ENCODE data around the gene DTNB. TPM values are rescaled to one million over a fixed set of nuclear protein-coding genes. Genes with fewer than 3 reads are reported as not detected.
"Not testable (repeated sequence)": the region's sequence is repeated elsewhere in the genome, so short reads cannot be mapped to it uniquely, and the experiment has no call there.

The DTNB gene
- total and polyA plus RNA-seq, 4 experiments from 2014 or later: 18.0 to 45.3 (median 33.2) TPM

- Mint-ChIP-seq H3K27me3 (no peaks in the 10 kb centered on the region), H3K4me1 (peaks cover 0 to 3% (median 1%) of the 10 kb centered on the region in 4 donors), H3K4me3 (no peak overlapping the region), H3K36me3 (peaks cover 40 to 63% of the 10 kb centered on the region in 2 donors), H3K9me3 (peaks cover 0 to 3% (median 0%) of the 10 kb centered on the region in 8 donors), H3K27ac (no peak overlapping the region)
- ChIA-PET POLR2A (ENCODE audit: partially characterized antibody) (no interaction called here), CTCF (ENCODE audit: partially characterized antibody) (interaction anchor here (0.7 kb wide), 1 partner anchor 56 kb away, joined by 3 read pairs; no protein-coding TSS in a partner anchor)
- intact Hi-C loops (cut with micrococcal nuclease): no loop called here
- Histone ChIP-seq H3K4me1 (ENCODE audit: insufficient read depth, low read length) (no peaks in the 10 kb centered on the region), H3K9me3 (ENCODE audit: control insufficient read depth in 1 of 2, low read length in 2 of 2) (no peaks in the 10 kb centered on the region), H3K27ac (ENCODE audit: low read depth, low read length) (no peak overlapping the region), H3K27me3 (ENCODE audit: insufficient read depth, low read length) (no peaks in the 10 kb centered on the region), H3K36me3 (ENCODE audit: insufficient read depth, low read length) (peaks cover 7% of the 10 kb centered on the region), H3K4me3 (ENCODE audit: low read length in 2 of 2) (no peak overlapping the region)
- no peak for DNase-seq
Measured at GRCh38 chr2:25417715-25418369, 255.5 kb downstream of the DTNB start.

GRCh38 chr2:25416674-25417073 lies 256.7 kb downstream of the DTNB start:
- peak overlapping the region in 1 of 7 donors; percentile 23 for H3K27ac Mint-ChIP-seq
- no peak for DNase-seq
- H3K4me3 Mint-ChIP-seq: no peak overlapping the region
- H3K36me3 Mint-ChIP-seq: peaks cover 37 to 57% of the 10 kb centered on the region in 2 donors
- peaks cover 7% of the 10 kb centered on the region for H3K36me3 ChIP-seq (ENCODE audit: insufficient read depth, low read length)
- H3K27ac ChIP-seq (ENCODE audit: low read depth, low read length): no peak overlapping the region
- no peak overlapping the region for H3K4me3 ChIP-seq (ENCODE audit: low read length in 2 of 2)
- peaks cover 0 to 3% (median 1%) of the 10 kb centered on the region in 4 donors for H3K4me1 Mint-ChIP-seq
- CTCF ChIA-PET (ENCODE audit: partially characterized antibody): interaction anchor here (1.1 kb wide), 1 partner anchor 40 kb away, joined by 3 read pairs; no protein-coding TSS in a partner anchor
- H3K9me3 ChIP-seq (ENCODE audit: control insufficient read depth in 1 of 2, low read length in 2 of 2): no peaks in the 10 kb centered on the region
- no peaks in the 10 kb centered on the region for H3K27me3 Mint-ChIP-seq
- H3K4me1 ChIP-seq (ENCODE audit: insufficient read depth, low read length): no peaks in the 10 kb centered on the region
- intact Hi-C loops (cut with micrococcal nuclease): no loop called here
- H3K9me3 Mint-ChIP-seq: peaks cover 0 to 3% (median 0%) of the 10 kb centered on the region in 8 donors
- H3K27me3 ChIP-seq (ENCODE audit: insufficient read depth, low read length): no peaks in the 10 kb centered on the region
- POLR2A ChIA-PET (ENCODE audit: partially characterized antibody): no interaction called here

- Histone ChIP-seq H3K36me3 (ENCODE audit: insufficient read depth, low read length) (peaks cover 4% of the 10 kb centered on the region), H3K27ac (ENCODE audit: low read depth, low read length) (no peak overlapping the region), H3K27me3 (ENCODE audit: insufficient read depth, low read length) (no peaks in the 10 kb centered on the region), H3K4me1 (ENCODE audit: insufficient read depth, low read length) (no peaks in the 10 kb centered on the region), H3K9me3 (ENCODE audit: control insufficient read depth in 1 of 2, low read length in 2 of 2) (no peaks in the 10 kb centered on the region), H3K4me3 (ENCODE audit: low read length in 2 of 2) (no peak overlapping the region)
- no peak overlapping the region for H3K4me3 Mint-ChIP-seq
- peaks cover 21 to 43% of the 10 kb centered on the region in 2 donors for H3K36me3 Mint-ChIP-seq
- no peak for DNase-seq
- peaks cover 0 to 3% (median 1%) of the 10 kb centered on the region in 4 donors for H3K4me1 Mint-ChIP-seq
- intact Hi-C loops (cut with micrococcal nuclease): no loop called here
- H3K27ac Mint-ChIP-seq: no peak overlapping the region
- no peaks in the 10 kb centered on the region for H3K27me3 Mint-ChIP-seq
- ChIA-PET CTCF (ENCODE audit: partially characterized antibody) (no interaction called here), POLR2A (ENCODE audit: partially characterized antibody) (no interaction called here)
- peaks cover 0 to 3% (median 0%) of the 10 kb centered on the region in 8 donors for H3K9me3 Mint-ChIP-seq
Measured at GRCh38 chr2:25414781-25415180, 258.6 kb downstream of the DTNB start.

GRCh38 chr2:25413409-25413808 lies 260.0 kb downstream of the DTNB start:
- H3K27me3 Mint-ChIP-seq; DNase-seq; H3K4me1 ChIP-seq (ENCODE audit: insufficient read depth, low read length); H3K9me3 ChIP-seq (ENCODE audit: control insufficient read depth in 1 of 2, low read length in 2 of 2); H3K4me1 Mint-ChIP-seq; POLR2A ChIA-PET (ENCODE audit: partially characterized antibody); H3K36me3 ChIP-seq (ENCODE audit: insufficient read depth, low read length); H3K4me3 Mint-ChIP-seq; H3K27ac ChIP-seq (ENCODE audit: low read depth, low read length); H3K27ac Mint-ChIP-seq; intact Hi-C loops (cut with micrococcal nuclease); H3K9me3 Mint-ChIP-seq; H3K4me3 ChIP-seq (ENCODE audit: low read length in 2 of 2); CTCF ChIA-PET (ENCODE audit: partially characterized antibody); H3K27me3 ChIP-seq (ENCODE audit: insufficient read depth, low read length): not testable (repeated sequence)
- H3K36me3 Mint-ChIP-seq: peaks cover 10 to 31% of the 10 kb centered on the region in 2 donors

GRCh38 chr2:25411753-25412152 lies 261.6 kb downstream of the DTNB start:
- H3K9me3 Mint-ChIP-seq: peaks cover 0 to 3% (median 0%) of the 10 kb centered on the region in 8 donors
- H3K27me3 Mint-ChIP-seq: no peaks in the 10 kb centered on the region
- CTCF ChIA-PET (ENCODE audit: partially characterized antibody): interaction anchor here (1.3 kb wide), 1 partner anchor 36 kb away, joined by 3 read pairs; no protein-coding TSS in a partner anchor
- intact Hi-C loops (cut with micrococcal nuclease): no loop called here
- POLR2A ChIA-PET (ENCODE audit: partially characterized antibody): no interaction called here
- no peak overlapping the region for H3K27ac Mint-ChIP-seq
- H3K36me3 ChIP-seq (ENCODE audit: insufficient read depth, low read length): no peaks in the 10 kb centered on the region
- no peak overlapping the region for H3K4me3 ChIP-seq (ENCODE audit: low read length in 2 of 2)
- peaks cover 0 to 3% (median under 1%) of the 10 kb centered on the region in 4 donors for H3K4me1 Mint-ChIP-seq
- no peaks in the 10 kb centered on the region for H3K4me1 ChIP-seq (ENCODE audit: insufficient read depth, low read length)
- no peaks in the 10 kb centered on the region for H3K27me3 ChIP-seq (ENCODE audit: insufficient read depth, low read length)
- no peak for DNase-seq
- peaks cover 3 to 23% of the 10 kb centered on the region in 2 donors for H3K36me3 Mint-ChIP-seq
- H3K9me3 ChIP-seq (ENCODE audit: control insufficient read depth in 1 of 2, low read length in 2 of 2): no peaks in the 10 kb centered on the region
- H3K27ac ChIP-seq (ENCODE audit: low read depth, low read length): no peak overlapping the region
- H3K4me3 Mint-ChIP-seq: no peak overlapping the region

GRCh38 chr2:25411281-25411680 lies 262.1 kb downstream of the DTNB start:
- Mint-ChIP-seq H3K27me3 (no peaks in the 10 kb centered on the region), H3K9me3 (peaks cover 0 to 3% (median 0%) of the 10 kb centered on the region in 8 donors), H3K27ac (no peak overlapping the region), H3K36me3 (peaks cover 1 to 22% of the 10 kb centered on the region in 2 donors), H3K4me1 (peaks cover 0 to 3% (median 0%) of the 10 kb centered on the region in 4 donors), H3K4me3 (no peak overlapping the region)
- Histone ChIP-seq H3K27ac (ENCODE audit: low read depth, low read length) (no peak overlapping the region), H3K9me3 (ENCODE audit: control insufficient read depth in 1 of 2, low read length in 2 of 2) (no peaks in the 10 kb centered on the region), H3K4me3 (ENCODE audit: low read length in 2 of 2) (no peak overlapping the region), H3K27me3 (ENCODE audit: insufficient read depth, low read length) (no peaks in the 10 kb centered on the region), H3K4me1 (ENCODE audit: insufficient read depth, low read length) (no peaks in the 10 kb centered on the region), H3K36me3 (ENCODE audit: insufficient read depth, low read length) (no peaks in the 10 kb centered on the region)
- intact Hi-C loops (cut with micrococcal nuclease): no loop called here
- POLR2A ChIA-PET (ENCODE audit: partially characterized antibody): no interaction called here
- no peak for DNase-seq
- CTCF ChIA-PET (ENCODE audit: partially characterized antibody): interaction anchor here (0.6 to 1.0 kb wide), 2 partner anchors 34 to 147 kb away, joined by 3 read pairs; no protein-coding TSS in a partner anchor

GRCh38 chr2:25410370-25410769 lies 263.0 kb downstream of the DTNB start:
- H3K9me3 Mint-ChIP-seq: peaks cover 0 to 3% (median 0%) of the 10 kb centered on the region in 8 donors
- H3K4me3 ChIP-seq (ENCODE audit: low read length in 2 of 2): no peak overlapping the region
- no peaks in the 10 kb centered on the region for H3K36me3 ChIP-seq (ENCODE audit: insufficient read depth, low read length)
- H3K9me3 ChIP-seq (ENCODE audit: control insufficient read depth in 1 of 2, low read length in 2 of 2): no peaks in the 10 kb centered on the region
- POLR2A ChIA-PET (ENCODE audit: partially characterized antibody): no interaction called here
- H3K27me3 Mint-ChIP-seq: no peaks in the 10 kb centered on the region
- H3K27ac Mint-ChIP-seq: peak overlapping the region in 1 of 7 donors; percentile 32
- no peaks in the 10 kb centered on the region for H3K4me1 ChIP-seq (ENCODE audit: insufficient read depth, low read length)
- H3K27me3 ChIP-seq (ENCODE audit: insufficient read depth, low read length): no peaks in the 10 kb centered on the region
- DNase-seq: no peak
- H3K4me1 Mint-ChIP-seq: peaks cover 0 to 3% (median 0%) of the 10 kb centered on the region in 4 donors
- H3K27ac ChIP-seq (ENCODE audit: low read depth, low read length): no peak overlapping the region
- no peak overlapping the region for H3K4me3 Mint-ChIP-seq
- CTCF ChIA-PET (ENCODE audit: partially characterized antibody): interaction anchor here (0.7 to 1.0 kb wide), 2 partner anchors 33 to 1760 kb away, joined by 3 read pairs; no protein-coding TSS in a partner anchor
- H3K36me3 Mint-ChIP-seq: peaks cover 1 to 18% of the 10 kb centered on the region in 2 donors
- intact Hi-C loops (cut with micrococcal nuclease): no loop called here

Data from CD4-positive, alpha-beta memory T cell (primary cell).